Measurements from ENCODE around the gene KRT2. TPM values are rescaled to one million over a fixed set of nuclear protein-coding genes. Genes with fewer than 3 reads are reported as not detected.

KRT2 gene
- total RNA-seq = not detected
- not detected for polyA plus RNA-seq
- long read RNA-seq, donor 1 = 0 reads
- long read RNA-seq, donor 2 = 0 reads
- long read RNA-seq, donor 3 = 0 reads

GRCh38 chr12:52651726-52652261 lies at the start of gene KRT2:
Gene KRT2 (minus strand): TSS chr12:52652211. CDS start chr12:52652142, 69 bp downstream.
- Histone ChIP-seq H3K4me1 (peaks cover 0 to 7% (median 0%) of the 10 kb centered on the region in 9 donors), H3K4me3 (no peak within 1 kb of the TSS), H3K27me3 (peaks cover 0 to 33% (median 0%) of the 10 kb centered on the region in 7 donors), H3K27ac (no peak within 1 kb of the TSS), H3K9me3 (no peaks in the 10 kb centered on the region), H3K36me3 (no peaks in the 10 kb centered on the region)
- no peak for ATAC-seq
- no peak for DNase-seq
- intact Hi-C loops (cut with DNase I) = no loop called here
- 96 to 97% methylated on average over 16 of the region's 16 CpGs for WGBS, 2 donors
- TF ChIP-seq CTCF (IDR thresholded peaks at IDR 0.05) = no peak

- 75 to 77% methylated on average over 12 of the region's 12 CpGs for WGBS, 2 donors
- intact Hi-C loops (cut with DNase I) = no loop called here
- TF ChIP-seq CTCF (IDR thresholded peaks at IDR 0.05) = no peak
- peaks cover 0 to 30% (median 4%) of the 10 kb centered on the region in 7 donors for H3K27me3 ChIP-seq
- no peak overlapping the region for H3K27ac ChIP-seq
- DNase-seq (no peak), ATAC-seq (peak in 1 of 8 donors; percentile 5)
- no peak overlapping the region for H3K4me3 ChIP-seq
- peaks cover 0 to 24% (median 13%) of the 10 kb centered on the region in 9 donors for H3K4me1 ChIP-seq
- H3K36me3 ChIP-seq = no peaks in the 10 kb centered on the region
- H3K9me3 ChIP-seq = no peaks in the 10 kb centered on the region
Measured at GRCh38 chr12:52701281-52701680, 49.3 kb upstream of the KRT2 start.

GRCh38 chr12:52699960-52700359 lies 47.9 kb upstream of the KRT2 start:
- Histone ChIP-seq H3K27ac (no peak overlapping the region), H3K27me3 (peaks cover 0 to 31% (median 9%) of the 10 kb centered on the region in 7 donors), H3K4me1 (peaks cover 0 to 24% (median 13%) of the 10 kb centered on the region in 9 donors), H3K4me3 (no peak overlapping the region), H3K9me3 (no peaks in the 10 kb centered on the region), H3K36me3 (no peaks in the 10 kb centered on the region)
- ATAC-seq (peak; percentile 29 to 74 (median 55)), DNase-seq (peak in 1 of 2 donors; percentile 23)
- 53 to 66% methylated on average over 2 of the region's 2 CpGs for WGBS, 2 donors
- TF ChIP-seq CTCF (IDR thresholded peaks at IDR 0.05) = no peak
- intact Hi-C loops (cut with DNase I) = no loop called here

- Histone ChIP-seq H3K27me3 (peaks cover 0 to 36% (median 11%) of the 10 kb centered on the region in 7 donors), H3K27ac (no peak overlapping the region), H3K36me3 (no peaks in the 10 kb centered on the region), H3K9me3 (no peaks in the 10 kb centered on the region), H3K4me1 (peaks cover 0 to 24% (median 13%) of the 10 kb centered on the region in 9 donors), H3K4me3 (no peak overlapping the region)
- no peak for TF ChIP-seq CTCF (IDR thresholded peaks at IDR 0.05)
- ATAC-seq (no peak), DNase-seq (no peak)
- intact Hi-C loops (cut with DNase I) = no loop called here
- 68 to 70% methylated on average over 2 of the region's 2 CpGs for WGBS, 2 donors
Measured at GRCh38 chr12:52699373-52699772, 47.4 kb upstream of the KRT2 start.
